GM12878 (cell line): ENCODE measurements around the gene TRPM3. TPM values are rescaled to one million over a fixed set of nuclear protein-coding genes. Genes with fewer than 3 reads are reported as not detected.

Experiments used
- ATAC-seq: fragments of 200-7000 bp; cut with Tn5 transposase; 3 replicates; pipeline ENCODE4 v1.9.1; 2020; ENCODE audit warnings: mild to moderate bottlenecking, moderate library complexity
- BruUV-seq: library from RNA; stranded (reverse); fragments of 400-500 nt; replicated peaks from 2 replicates; lab custom pipeline; 2021; lab: Mats Ljungman, UMichigan
- CTCF ChIA-PET: fragments of 300-600 bp; sonication (Branson Sonifier 250); formaldehyde crosslinking; extraction: SDS; loops from one replicate; lab custom pipeline; 2021; ENCODE audit warnings: inconsistent platforms; lab: Yijun Ruan, JAX
- POLR2A ChIA-PET: fragments of 350-600 bp; formaldehyde crosslinking; extraction: SDS; loops from one replicate; lab custom pipeline; 2021; ENCODE audit warnings: inconsistent platforms; lab: Charles Lee
- RAD21 ChIA-PET: fragments of 300-600 bp; sonication (Branson Sonifier 250); formaldehyde crosslinking; loops from one replicate; lab custom pipeline; 2023; ENCODE audit warnings: antibody characterized with exemption; ENCODE audit not compliant: unreplicated experiment; lab: Charles Lee
- SMC1A ChIA-PET: fragments of 300-600 bp; sonication (Branson Sonifier 250); formaldehyde crosslinking; loops from one replicate; lab custom pipeline; 2023; ENCODE audit not compliant: unreplicated experiment, uncharacterized antibody; lab: Charles Lee
- DNase-seq: peaks from one replicate; pipeline ENCODE4 v3.0.0-alpha.2; 2011; ENCODE audit warnings: low read depth, low spot score
- FAIRE-seq: peaks from 3 replicates; lab custom pipeline; 2011; peaks lifted over from hg19 to GRCh38; lab: Jason Lieb, UNC
- H2AFZ ChIP-seq: 2 replicates; pipeline ENCODE4 v1.6.0; 2011; ENCODE audit warnings: low read depth, low read length, control low read depth; ENCODE audit not compliant: control insufficient read depth
- H3K27ac ChIP-seq: 2 replicates; pipeline ENCODE4 v1.5.1; 2011; ENCODE audit warnings: control low read depth; ENCODE audit not compliant: control insufficient read depth, insufficient read depth
- H3K27me3 ChIP-seq, 2 experiments: replicated peaks in 1 of 2; 2 replicates each; pipeline versions ENCODE4 v1.6.0 to v1.6.1; 2011; ENCODE audit warnings: low read length in 1 of 2; ENCODE audit not compliant: control insufficient read depth in 2 of 2, insufficient read depth in 2 of 2
- H3K36me3 ChIP-seq, 2 experiments: 2 replicates each; pipeline ENCODE4 v1.5.1; 2011; ENCODE audit warnings: low read length in 1 of 2; ENCODE audit not compliant: control insufficient read depth in 2 of 2, insufficient read depth in 2 of 2
- H3K4me1 ChIP-seq: 2 replicates; pipeline ENCODE4 v1.6.1; 2011; ENCODE audit warnings: mild to moderate bottlenecking, low read length, moderate library complexity, mixed read lengths; ENCODE audit not compliant: control insufficient read depth, insufficient read depth
- H3K4me2 ChIP-seq: 2 replicates; pipeline ENCODE4 v1.6.0; 2011; ENCODE audit warnings: control low read depth; ENCODE audit not compliant: control insufficient read depth, insufficient read depth
- H3K4me3 ChIP-seq: fragments of 200-600 bp; sonication (generic); 2 replicates; pipeline ENCODE4 v1.5.1; 2016
- H3K79me2 ChIP-seq: 2 replicates; pipeline ENCODE4 v1.6.0; 2011; ENCODE audit warnings: low read length; ENCODE audit not compliant: control insufficient read depth, insufficient read depth
- H3K9ac ChIP-seq: 2 replicates; pipeline ENCODE4 v1.8.0; 2011; ENCODE audit warnings: low read length, control low read depth, mixed read lengths; ENCODE audit not compliant: control insufficient read depth, insufficient read depth
- H3K9me3 ChIP-seq: replicated peaks from 3 replicates; pipeline ENCODE4 v1.5.1; 2011; ENCODE audit warnings: mild to moderate bottlenecking, low read length; ENCODE audit not compliant: control insufficient read depth, insufficient read depth
- H4K20me1 ChIP-seq: 2 replicates; pipeline ENCODE4 v1.6.0; 2011; ENCODE audit not compliant: control insufficient read depth, insufficient read depth
- BACH1 ChIP-seq: fragments of 450-650 bp; IDR thresholded peaks from 2 replicates; pipeline ENCODE4 v1.6.1; 2017; ENCODE audit warnings: mild to moderate bottlenecking, borderline replicate concordance
- BMI1 ChIP-seq: fragments of 450-650 bp; IDR thresholded peaks from 2 replicates; pipeline ENCODE4 v1.6.1; 2016; ENCODE audit warnings: mild to moderate bottlenecking, moderate library complexity, borderline replicate concordance
- CREM ChIP-seq: IDR thresholded peaks from 2 replicates; pipeline ENCODE4 v1.6.1; 2014; ENCODE audit warnings: antibody characterized with exemption, low read depth
- CTCF ChIP-seq, 3 experiments: IDR thresholded peaks in 2 of 3; conservative IDR thresholded peaks in 1 of 3; 2 replicates each; pipeline ENCODE4 v1.5.1; 2011; ENCODE audit warnings: low read depth in 3 of 3, low read length in 3 of 3, mild to moderate bottlenecking in 3 of 3, control low read depth in 2 of 3, moderate library complexity in 2 of 3, inconsistent platforms in 1 of 3, mixed read lengths in 1 of 3; ENCODE audit not compliant: control insufficient read depth in 2 of 3, insufficient read depth in 1 of 3; ENCODE audit errors: extremely low read depth in 1 of 3
- ELK1 ChIP-seq: IDR thresholded peaks from 2 replicates; pipeline ENCODE4 v1.6.1; 2012; ENCODE audit warnings: low read depth, low read length, improper control_type of control experiment
- IRF4 ChIP-seq: IDR thresholded peaks from 2 replicates; pipeline ENCODE4 v1.6.1; 2011; ENCODE audit warnings: low read depth, low read length
- NR2F1 ChIP-seq: fragments of 450-650 bp; conservative IDR thresholded peaks from 2 replicates; pipeline ENCODE4 v1.6.1; 2017; ENCODE audit warnings: mild to moderate bottlenecking
- PAX5 ChIP-seq: IDR thresholded peaks from 2 replicates; pipeline ENCODE4 v1.6.1; 2011; ENCODE audit warnings: low read depth, low read length, borderline replicate concordance
- RBBP5 ChIP-seq: fragments of 200-600 bp; sonication (generic); conservative IDR thresholded peaks from 2 replicates; pipeline ENCODE4 v1.6.1; 2016
- RELA ChIP-seq: fragments of 450-650 bp; IDR thresholded peaks from 2 replicates; pipeline ENCODE4 v1.8.0; 2014; ENCODE audit warnings: borderline replicate concordance; ENCODE audit not compliant: partially characterized antibody
- SREBF1 ChIP-seq: IDR thresholded peaks from 2 replicates; pipeline ENCODE4 v1.6.1; 2012; ENCODE audit warnings: mild to moderate bottlenecking, low read length
- STAT3 ChIP-seq: IDR thresholded peaks from 2 replicates; pipeline ENCODE4 v1.6.1; 2011; ENCODE audit warnings: low read depth, low read length, improper control_type of control experiment
- SUZ12 ChIP-seq: fragments of 200-600 bp; sonication (generic); IDR thresholded peaks from one replicate; pipeline ENCODE4 v1.6.1; 2018; ENCODE audit warnings: antibody characterized with exemption, mild to moderate bottlenecking; ENCODE audit not compliant: unreplicated experiment
- TCF3 ChIP-seq: IDR thresholded peaks from 2 replicates; pipeline ENCODE4 v1.6.1; 2012; ENCODE audit warnings: low read depth, mild to moderate bottlenecking, low read length, borderline replicate concordance; ENCODE audit not compliant: insufficient read depth
- ZBED1 ChIP-seq: IDR thresholded peaks from 2 replicates; pipeline ENCODE4 v1.6.1; 2016; ENCODE audit warnings: borderline replicate concordance
- ZNF384 ChIP-seq: IDR thresholded peaks from 2 replicates; pipeline ENCODE4 v1.6.1; 2012; ENCODE audit warnings: low read depth, mild to moderate bottlenecking, low read length, improper control_type of control experiment, borderline replicate concordance
- ZNF592 ChIP-seq: fragments of 450-650 bp; IDR thresholded peaks from 2 replicates; pipeline ENCODE4 v1.6.1; 2017; ENCODE audit warnings: mild to moderate bottlenecking, moderate library complexity
- WGBS: methylation state at CpG from one replicate; pipeline ENCODE4 v1.1.6; 2016; ENCODE audit warnings: low lambda C conversion rate; ENCODE audit not compliant: insufficient replicate concordance, insufficient coverage; ENCODE audit errors: missing lambda C conversion rate; 5-methylcytosine and 5-hydroxymethylcytosine counted together
- in situ Hi-C: fragments of 300-500 bp; cut with MboI; formaldehyde crosslinking; loops from 9 replicates; pipeline ENCODE4 v1.14.3; 2018; ENCODE audit warnings: mixed read lengths
- intact Hi-C: fragments of 100-400 bp; cut with micrococcal nuclease; formaldehyde crosslinking; loops from one replicate; pipeline ENCODE4 v1.14.2; 2022; ENCODE audit not compliant: unreplicated experiment
- polyA plus RNA-seq, 11 experiments: library from polyadenylated mRNA; depleted of rRNA in 4 of 11; unstranded in 6 of 11; stranded (reverse) in 5 of 11; fragments of >200 nt; fragmentation: Nextera tagmentation in 4 of 11; fragmentation: Illumina TruSeq in 1 of 11; extraction: Ambion mirVana in 4 of 11; extraction: Trizol in 1 of 11; gene quantifications; 1 replicate in 1 of 11; 2 replicates in 10 of 11; pipeline versions ENCODE4 v1.2.1 to v1.2.3, GENCODE V29; 2011 to 2016; ENCODE audit warnings: inconsistent platforms in 2 of 11, missing spikeins in 2 of 11, low read depth in 1 of 11
- total RNA-seq, 4 experiments: library from RNA; depleted of rRNA in 3 of 4; stranded (reverse); fragments of >200 nt in 3 of 4; fragmentation: Illumina TruSeq in 1 of 4; extraction: Trizol in 1 of 4; gene quantifications; 2 replicates each; pipeline versions ENCODE4 v1.2.1 to v1.2.3, GENCODE V29; 2013 to 2021

TRPM3 gene
- total and polyA plus RNA-seq, 10 of the 15 experiments (the other 5 are each of a cell fraction or from before 2014, with no cell fraction given) = not detected

GRCh38 chr9:70761139-70761670 is 360.2 kb downstream of the TRPM3 start:
- no peak for ATAC-seq
- RAD21 ChIA-PET = no interaction called here

More at GRCh38 chr9:70761139-70761670, 360.2 kb downstream of the TRPM3 start:
- no peaks in the 10 kb centered on the region for H3K27me3 ChIP-seq
- SMC1A ChIA-PET = no interaction called here
- POLR2A ChIA-PET = no interaction called here
- no peak overlapping the region for H3K4me3 ChIP-seq
- TF ChIP-seq TCF3 (no peak), SUZ12 (no peak), ZNF384 (no peak), SREBF1 (no peak), NR2F1 (no peak), STAT3 (no peak), BMI1 (no peak), ZNF592 (no peak), ZBED1 (no peak), PAX5 (no peak), BACH1 (no peak), RBBP5 (no peak), CREM (no peak), RELA (no peak), CTCF (IDR thresholded peaks at IDR 0.05 in 2 of 3, conservative IDR thresholded peaks at IDR 0.05 in 1 of 3; ENCODE audit: control insufficient read depth in 2 of 3, extremely low read depth in 1 of 3, insufficient read depth in 1 of 3, low read depth in 3 of 3, low read length in 3 of 3) (no peak), ELK1 (no peak), IRF4 (no peak)
- H3K9ac ChIP-seq = no peak overlapping the region
- H3K4me2 ChIP-seq = no peak overlapping the region
- DNase-seq (no peak), FAIRE-seq (no peak)
- H4K20me1 ChIP-seq = no peaks in the 10 kb centered on the region
- no peaks in the 10 kb centered on the region for H3K4me1 ChIP-seq
- no peaks in the 10 kb centered on the region for H3K79me2 ChIP-seq
- H3K36me3 ChIP-seq = no peaks in the 10 kb centered on the region
- BruUV-seq = no TSS peak
- no peak overlapping the region for H3K27ac ChIP-seq
- in situ Hi-C loops (no loop called here), intact Hi-C loops (no loop called here)
- H2AFZ ChIP-seq = no peak overlapping the region
- no peaks in the 10 kb centered on the region for H3K9me3 ChIP-seq
- 11% methylated on average over 8 of the region's 8 CpGs for WGBS
- CTCF ChIA-PET = no interaction called here
